H1 (cell line): ENCODE measurements around the gene BRME1. TPM values are rescaled to one million over a fixed set of nuclear protein-coding genes. Genes with fewer than 3 reads are reported as not detected.

Experiments
- CTCF ChIA-PET: fragments of 300-600 bp; sonication (Branson Sonifier 250); formaldehyde crosslinking; loops from one replicate; lab custom pipeline; 2021; ENCODE audit not compliant: partially characterized antibody; lab: Charles Lee
- POLR2A ChIA-PET: fragments of 300-600 bp; sonication (Branson Sonifier 250); formaldehyde crosslinking; loops from one replicate; lab custom pipeline; 2021; ENCODE audit warnings: inconsistent platforms; ENCODE audit not compliant: partially characterized antibody; lab: Charles Lee
- DNase-seq, 2 experiments: peaks; one replicate each; pipeline versions ENCODE4 v3.0.0 to v3.0.0-alpha.2; 2010 to 2022; ENCODE audit warnings: low spot score in 2 of 2, low read depth in 1 of 2, mixed read lengths in 1 of 2
- FAIRE-seq: peaks from 2 replicates; lab custom pipeline; 2011; peaks lifted over from hg19 to GRCh38; lab: Jason Lieb, UNC
- H2AFZ ChIP-seq: 2 replicates; pipeline ENCODE4 v1.8.1; 2012; ENCODE audit warnings: low read length, inconsistent platforms
- H2AK5ac ChIP-seq: 2 replicates; pipeline ENCODE4 v1.6.1; 2013; ENCODE audit warnings: low read depth, low read length
- H2BK120ac ChIP-seq: replicated peaks from 2 replicates; pipeline ENCODE3; 2013; ENCODE audit warnings: low read depth, low read length, inconsistent platforms
- H2BK12ac ChIP-seq: 2 replicates; pipeline ENCODE4 v1.6.1; 2013; ENCODE audit warnings: low read depth, low read length
- H2BK15ac ChIP-seq: 2 replicates; pipeline ENCODE4 v1.6.1; 2013; ENCODE audit warnings: low read length
- H2BK20ac ChIP-seq: 2 replicates; pipeline ENCODE4 v1.6.1; 2013; ENCODE audit warnings: low read length
- H2BK5ac ChIP-seq: 2 replicates; pipeline ENCODE4 v1.6.1; 2013; ENCODE audit warnings: low read depth, low read length
- H3K14ac ChIP-seq: 2 replicates; pipeline ENCODE4 v1.6.1; 2013; ENCODE audit warnings: inconsistent platforms; ENCODE audit not compliant: insufficient read length
- H3K18ac ChIP-seq: 2 replicates; pipeline ENCODE4 v1.6.1; 2013; ENCODE audit warnings: low read length; ENCODE audit errors: extremely low read depth
- H3K23ac ChIP-seq: 2 replicates; pipeline ENCODE4 v1.6.1; 2013; ENCODE audit warnings: inconsistent platforms; ENCODE audit not compliant: insufficient read length
- H3K23me2 ChIP-seq: 2 replicates; pipeline ENCODE4 v1.6.1; 2013; ENCODE audit warnings: low read depth, low read length
- H3K27ac ChIP-seq: 2 replicates; pipeline ENCODE4 v1.6.1; 2011; ENCODE audit warnings: low read depth, low read length, inconsistent platforms
- H3K27me3 ChIP-seq, 4 experiments: replicated peaks in 1 of 4; 1 replicate in 1 of 4; 2 replicates in 3 of 4; pipeline versions ENCODE4 v1.6.1 to v1.8.1; 2011 to 2013; ENCODE audit warnings: low read length in 3 of 4, mild to moderate bottlenecking in 3 of 4, inconsistent platforms in 2 of 4, mixed read lengths in 2 of 4, moderate library complexity in 1 of 4; ENCODE audit not compliant: control insufficient read depth in 3 of 4, insufficient read depth in 3 of 4; ENCODE audit errors: extremely low read depth in 1 of 4
- H3K36me3 ChIP-seq, 4 experiments: 2 replicates each; pipeline versions ENCODE4 v1.6.1 to v1.8.1; 2011 to 2013; ENCODE audit warnings: mild to moderate bottlenecking in 4 of 4, low read length in 3 of 4, moderate library complexity in 2 of 4, control low read depth in 1 of 4, inconsistent platforms in 1 of 4; ENCODE audit not compliant: insufficient read depth in 4 of 4, control insufficient read depth in 2 of 4
- H3K4ac ChIP-seq: replicated peaks from 2 replicates; pipeline ENCODE3; 2013; ENCODE audit warnings: low read length, low read depth, mixed read lengths, inconsistent platforms; ENCODE audit not compliant: insufficient read length
- H3K4me1 ChIP-seq, 4 experiments: replicated peaks in 1 of 4; 1 replicate in 1 of 4; 2 replicates in 3 of 4; pipeline versions ENCODE4 v1.6.1 to v1.8.1; 2011 to 2013; ENCODE audit warnings: low read length in 3 of 4, inconsistent platforms in 2 of 4, mixed read lengths in 1 of 4; ENCODE audit not compliant: insufficient read depth in 4 of 4, control insufficient read depth in 3 of 4
- H3K4me2 ChIP-seq, 2 experiments: 2 replicates each; pipeline versions ENCODE4 v1.6.1 to v1.8.1; 2011 to 2013; ENCODE audit warnings: low read depth in 2 of 2, low read length in 2 of 2, control low read depth in 1 of 2, inconsistent platforms in 1 of 2, mild to moderate bottlenecking in 1 of 2; ENCODE audit not compliant: insufficient read depth in 1 of 2
- H3K4me3 ChIP-seq, 4 experiments: fragments of 200-600, 300-600 bp in 1 of 4; sonication (generic), shearing (Covaris generic), sonication (Bioruptor Twin) in 1 of 4; 2 replicates each; pipeline versions ENCODE4 v1.5.1 to v1.8.1; 2011 to 2016; ENCODE audit warnings: low read length in 4 of 4, low read depth in 3 of 4, control low read depth in 2 of 4, inconsistent platforms in 2 of 4, mild to moderate bottlenecking in 2 of 4, mixed read lengths in 1 of 4, moderate library complexity in 1 of 4; ENCODE audit not compliant: insufficient read depth in 2 of 4; ENCODE audit errors: extremely low read depth in 1 of 4
- H3K56ac ChIP-seq: replicated peaks from 2 replicates; pipeline ENCODE3; 2013; ENCODE audit warnings: low read depth, mild to moderate bottlenecking, mixed read lengths, low read length, inconsistent platforms; ENCODE audit not compliant: insufficient read length
- H3K79me1 ChIP-seq: 2 replicates; pipeline ENCODE4 v1.6.1; 2013; ENCODE audit warnings: low read depth, low read length, control low read depth
- H3K79me2 ChIP-seq, 2 experiments: 2 replicates each; pipeline versions ENCODE4 v1.6.1 to v1.8.1; 2012 to 2013; ENCODE audit warnings: low read length in 2 of 2, mild to moderate bottlenecking in 2 of 2, inconsistent platforms in 1 of 2; ENCODE audit not compliant: insufficient read depth in 2 of 2, control insufficient read depth in 1 of 2
- H3K9ac ChIP-seq, 4 experiments: replicated peaks in 1 of 4; 1 replicate in 1 of 4; 2 replicates in 3 of 4; pipeline versions ENCODE4 v1.6.1 to v1.8.1; 2011 to 2013; ENCODE audit warnings: low read depth in 3 of 4, low read length in 3 of 4, control low read depth in 2 of 4, mild to moderate bottlenecking in 2 of 4, moderate library complexity in 2 of 4, inconsistent platforms in 1 of 4; ENCODE audit errors: extremely low read depth in 1 of 4
- H3K9me3 ChIP-seq, 2 experiments: 2 replicates each; pipeline versions ENCODE4 v1.6.1 to v1.8.1; 2012 to 2013; ENCODE audit warnings: mild to moderate bottlenecking in 2 of 2, moderate library complexity in 2 of 2, control low read depth in 1 of 2, inconsistent platforms in 1 of 2, low read depth in 1 of 2, low read length in 1 of 2, mixed read lengths in 1 of 2; ENCODE audit not compliant: insufficient read depth in 2 of 2
- H4K20me1 ChIP-seq, 2 experiments: replicated peaks in 1 of 2; 2 replicates each; pipeline versions ENCODE3 to v1.8.1; 2011 to 2013; ENCODE audit warnings: inconsistent platforms in 2 of 2, low read length in 2 of 2, mild to moderate bottlenecking in 1 of 2; ENCODE audit not compliant: insufficient read depth in 2 of 2, control insufficient read depth in 1 of 2
- H4K5ac ChIP-seq: 2 replicates; pipeline ENCODE4 v1.6.1; 2013; ENCODE audit warnings: low read length, low read depth, mixed read lengths, inconsistent platforms; ENCODE audit not compliant: insufficient read length
- H4K8ac ChIP-seq: 2 replicates; pipeline ENCODE4 v1.8.0; 2013; ENCODE audit warnings: mild to moderate bottlenecking, moderate library complexity, low read length, inconsistent platforms; ENCODE audit not compliant: insufficient read depth; ENCODE audit errors: extremely low read depth
- H4K91ac ChIP-seq: replicated peaks from 2 replicates; pipeline ENCODE3; 2013; ENCODE audit warnings: low read length, mixed read lengths, inconsistent platforms; ENCODE audit not compliant: insufficient read length
- ATF2 ChIP-seq: IDR thresholded peaks from 2 replicates; pipeline ENCODE4 v1.6.1; 2012; ENCODE audit warnings: low read length, inconsistent platforms
- CBX8 ChIP-seq: fragments of 300-800, 300-1000 bp; sonication (generic); IDR thresholded peaks from 2 replicates; pipeline ENCODE4 v1.7.1; 2016; ENCODE audit warnings: low read depth, low read length, borderline replicate concordance
- CREB1 ChIP-seq: IDR thresholded peaks from 2 replicates; pipeline ENCODE4 v1.6.1; 2012; ENCODE audit warnings: inconsistent platforms
- GTF2F1 ChIP-seq: IDR thresholded peaks from 2 replicates; pipeline ENCODE4 v1.6.1; 2012; ENCODE audit warnings: low read depth, low read length, improper control_type of control experiment, borderline replicate concordance
- KDM1A ChIP-seq: fragments of 200-600, 300-600 bp; sonication (generic); IDR thresholded peaks from 2 replicates; pipeline ENCODE4 v1.7.1; 2016; ENCODE audit warnings: mild to moderate bottlenecking, low read length, borderline replicate concordance
- KDM5A ChIP-seq: fragments of 200-600 bp; IDR thresholded peaks from 2 replicates; pipeline ENCODE4 v1.7.1; 2012; ENCODE audit warnings: mild to moderate bottlenecking, low read length, inconsistent platforms, mixed read lengths
- RNF2 ChIP-seq: fragments of 200-900, 300-1000 bp; sonication (generic); IDR thresholded peaks from 2 replicates; pipeline ENCODE4 v1.7.1; 2016; ENCODE audit warnings: borderline replicate concordance, low read depth, mild to moderate bottlenecking, antibody characterized with exemption, low read length; ENCODE audit not compliant: poor library complexity, severe bottlenecking; ENCODE audit errors: missing control alignments
- SIX5 ChIP-seq: IDR thresholded peaks from 2 replicates; pipeline ENCODE4 v1.6.1; 2011; ENCODE audit warnings: mild to moderate bottlenecking, low read depth, low read length
- SP4 ChIP-seq: IDR thresholded peaks from 2 replicates; pipeline ENCODE4 v1.6.1; 2012; ENCODE audit warnings: low read length, inconsistent platforms
- SUZ12 ChIP-seq: fragments of 200-600 bp; sonication (generic); IDR thresholded peaks from 2 replicates; pipeline ENCODE4 v1.6.1; 2012; ENCODE audit warnings: mild to moderate bottlenecking, inconsistent platforms, low read length, moderate library complexity, mixed read lengths
- TAF1 ChIP-seq: IDR thresholded peaks from 2 replicates; pipeline ENCODE4 v1.6.1; 2011; ENCODE audit warnings: mild to moderate bottlenecking, low read depth, low read length
- WGBS, 2 experiments: shearing (Covaris generic) in 1 of 2; methylation state at CpG; one replicate each; pipeline versions ENCODE4 v1.1.6 to v1.1.7; 2013 to 2015; ENCODE audit warnings: low lambda C conversion rate in 2 of 2, mixed read lengths in 2 of 2, inconsistent platforms in 1 of 2, low coverage in 1 of 2, missing lambda C conversion rate in 1 of 2; ENCODE audit not compliant: insufficient replicate concordance in 2 of 2, insufficient coverage in 1 of 2, insufficient read length in 1 of 2; ENCODE audit errors: extremely low coverage in 1 of 2, missing lambda C conversion rate in 1 of 2; 5-methylcytosine and 5-hydroxymethylcytosine counted together
- polyA plus RNA-seq, 7 experiments: library from polyadenylated mRNA; depleted of rRNA in 3 of 7; stranded (reverse) in 5 of 7; unstranded in 2 of 7; fragments of >200 nt in 5 of 7; fragments of 200-250 nt in 2 of 7; gene quantifications; 1 replicate in 5 of 7; 2 replicates in 1 of 7; 4 replicates in 1 of 7; pipeline versions ENCODE4 v1.2.1 to v1.2.3, GENCODE V29; 2011 to 2013; ENCODE audit warnings: missing spikeins in 2 of 7, mixed read lengths in 2 of 7
- total RNA-seq: library from RNA; stranded (reverse); fragmentation: NEBNext Ultra II Directional; extraction: Animal tissue kit (Norgen Biotek cat#: 25700); gene quantifications from 2 replicates; pipeline ENCODE4 v1.2.1, GENCODE V29; 2021

The BRME1 gene
- total and polyA plus RNA-seq, 2 of the 8 experiments (the other 6 are each of a cell fraction or from before 2014, with no cell fraction given): 4.6 to 4.7 TPM

GRCh38 chr19:13946414-13946813 lies 40.5 kb upstream of the BRME1 start:
- Histone ChIP-seq H3K79me1 (no peaks in the 10 kb centered on the region), H4K20me1 (no peaks in the 10 kb centered on the region), H3K4me3 (no peak overlapping the region), H2BK5ac (no peak overlapping the region), H3K9ac (no peak overlapping the region), H3K4me1 (no peaks in the 10 kb centered on the region), H3K23ac (no peak overlapping the region), H2AK5ac (no peak overlapping the region), H2BK120ac (no peak overlapping the region), H3K27ac (no peak overlapping the region), H3K4ac (no peak overlapping the region), H2BK15ac (no peak overlapping the region), H3K18ac (no peak overlapping the region), H3K4me2 (no peak overlapping the region), H3K9me3 (no peaks in the 10 kb centered on the region), H2AFZ (no peak overlapping the region), H4K8ac (no peak overlapping the region), H3K56ac (no peak overlapping the region), H4K5ac (no peak overlapping the region), H2BK12ac (no peak overlapping the region), H3K27me3 (no peaks in the 10 kb centered on the region), H3K23me2 (no peaks in the 10 kb centered on the region), H4K91ac (no peak overlapping the region), H2BK20ac (no peak overlapping the region), H3K79me2 (no peaks in the 10 kb centered on the region), H3K36me3 (no peaks in the 10 kb centered on the region), H3K14ac (no peak overlapping the region)
- TF ChIP-seq KDM1A: no peak
- no peak for TF ChIP-seq ATF2
- no peak for TF ChIP-seq SUZ12
- no peak for TF ChIP-seq CBX8
- TF ChIP-seq CREB1: no peak
- no peak for TF ChIP-seq SP4
- no peak for TF ChIP-seq SIX5
- no peak for TF ChIP-seq KDM5A
- TF ChIP-seq RNF2: no peak
- no peak for TF ChIP-seq TAF1
- TF ChIP-seq GTF2F1: no peak
- DNase-seq (no peak), FAIRE-seq (no peak)
- WGBS, 2 experiments: 95% methylated on average over 4 of the region's 4 CpGs; no CpG with 5 or more reads in 1 of the 2 experiments
- ChIA-PET POLR2A (no interaction called here), CTCF (interaction anchor here (0.8 to 2.3 kb wide), 2 partner anchors 11 to 12 kb away, joined by 3 to 9 read pairs; no protein-coding TSS in a partner anchor)
